GM18505 (cell line): Measurements from ENCODE around the gene CCDC88A.
"Not testable (repeated sequence)": the region's sequence is repeated elsewhere in the genome, so short reads cannot be mapped to it uniquely, and the experiment has no call there.

Experiments used
- ATAC-seq: cut with Tn5 transposase; IDR thresholded peaks from one replicate; pipeline ENCODE4 v1.9.1; 2021; ENCODE audit not compliant: unreplicated experiment
- POLR2A ChIP-seq: IDR thresholded peaks from 4 replicates; pipeline ENCODE4 v1.6.1; 2011; ENCODE audit warnings: borderline replicate concordance; ENCODE audit not compliant: insufficient read depth, insufficient read length; ENCODE audit errors: extremely low read depth

CCDC88A gene

DNA sequence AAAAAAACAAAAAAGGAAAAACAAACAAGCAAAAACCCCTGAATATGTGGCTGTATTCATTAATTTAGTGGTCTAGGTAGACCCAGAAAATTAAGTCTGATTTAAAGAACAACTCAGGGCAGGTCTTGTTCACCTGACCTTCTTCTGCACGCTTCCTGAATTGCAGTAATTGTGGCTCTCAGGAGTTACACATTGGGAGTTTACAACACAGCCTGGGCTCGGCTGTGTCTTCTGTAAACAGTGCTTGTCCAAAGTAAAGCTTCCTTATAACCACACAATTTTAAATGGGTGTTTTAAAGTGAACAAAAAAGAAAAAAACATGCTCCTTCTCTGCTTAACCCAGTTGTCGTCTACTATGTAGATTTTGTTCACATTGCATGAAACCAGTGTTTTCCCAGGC, 142.3 kb downstream of the CCDC88A start:
- TF ChIP-seq POLR2A: no peak
- no peak for ATAC-seq

DNA sequence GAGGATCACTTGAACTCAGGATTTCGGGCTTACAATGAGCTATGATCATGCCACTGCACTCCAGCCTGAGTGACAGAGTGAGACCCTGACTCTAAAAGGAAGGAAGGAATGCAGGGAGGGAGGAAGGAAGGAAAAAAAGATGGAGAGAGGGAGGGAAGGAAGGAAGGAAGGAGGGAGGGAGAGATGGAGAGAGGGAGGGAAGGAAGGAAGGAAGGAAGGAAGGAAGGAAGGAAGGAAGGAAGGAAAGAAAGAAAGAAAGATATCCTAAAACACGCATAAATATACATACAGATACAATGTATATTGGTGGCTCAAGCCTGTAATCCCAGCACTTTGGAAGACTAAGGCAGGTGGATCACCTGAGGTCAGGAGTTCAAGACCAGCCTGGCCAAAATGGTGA, 145.3 kb downstream of the CCDC88A start:
- not testable (repeated sequence) for ATAC-seq

DNA sequence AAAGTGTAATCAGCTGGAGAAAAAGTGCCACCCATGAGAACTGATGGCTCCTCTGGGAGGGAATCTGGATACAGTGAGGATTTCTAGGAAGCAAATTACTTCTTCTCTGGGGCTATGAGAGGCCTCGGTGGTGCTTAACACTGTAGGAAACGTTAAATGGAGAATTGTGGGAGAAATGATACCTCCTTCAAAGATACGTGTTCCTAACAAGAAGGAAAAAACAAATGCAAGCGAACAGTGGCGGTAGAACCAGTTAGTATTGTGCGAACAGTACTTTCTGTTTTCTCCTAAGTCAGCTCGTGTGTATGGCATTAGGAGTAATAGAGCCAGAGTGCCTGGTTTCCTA, 150.0 kb downstream of the CCDC88A start:
- ATAC-seq: no peak
- no peak for TF ChIP-seq POLR2A

DNA sequence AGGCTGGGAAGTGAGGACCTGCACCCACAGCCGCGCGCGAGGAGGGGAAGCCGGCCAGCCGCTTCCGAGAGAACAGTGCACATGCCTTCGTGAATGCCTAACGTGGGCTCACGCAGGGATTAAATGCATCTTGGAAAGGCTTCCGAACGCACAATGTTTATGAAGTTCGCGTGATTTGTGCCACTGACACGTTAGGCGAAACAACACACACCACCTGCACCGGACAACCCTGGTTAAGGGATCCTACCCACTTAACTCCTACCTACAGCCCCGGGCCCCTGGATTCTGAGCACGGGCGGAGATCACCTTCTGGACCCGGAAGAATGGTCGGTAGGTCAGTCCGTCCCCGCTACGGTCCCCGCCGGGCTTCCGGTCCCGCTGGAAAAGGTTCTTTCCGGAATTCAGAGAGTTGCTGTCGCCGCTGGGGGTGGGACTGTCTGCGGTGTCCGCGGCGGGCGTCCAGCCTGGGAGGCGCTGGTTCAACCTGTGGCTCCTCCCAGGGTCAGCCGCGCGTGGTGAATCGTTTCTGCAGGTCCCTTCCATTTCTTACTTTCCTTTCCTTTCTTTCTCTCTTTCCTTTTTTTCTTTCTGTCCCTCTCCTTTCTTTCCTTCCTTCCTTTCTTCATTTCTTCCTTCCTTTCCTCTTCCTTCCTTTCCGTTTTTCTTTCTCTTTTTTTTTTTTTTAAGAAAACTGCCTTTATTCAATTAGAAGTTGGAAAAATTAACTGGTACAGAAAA, 150.6 kb downstream of the CCDC88A start, which contains the start of gene MTIF2:
MTIF2 (minus strand) TSS at position 325 of the 738 bp plus-strand sequence. CDS start 5,373 bp downstream, outside the sequence.
- TF ChIP-seq POLR2A: peak; percentile 98
- ATAC-seq: peak; percentile 93

DNA sequence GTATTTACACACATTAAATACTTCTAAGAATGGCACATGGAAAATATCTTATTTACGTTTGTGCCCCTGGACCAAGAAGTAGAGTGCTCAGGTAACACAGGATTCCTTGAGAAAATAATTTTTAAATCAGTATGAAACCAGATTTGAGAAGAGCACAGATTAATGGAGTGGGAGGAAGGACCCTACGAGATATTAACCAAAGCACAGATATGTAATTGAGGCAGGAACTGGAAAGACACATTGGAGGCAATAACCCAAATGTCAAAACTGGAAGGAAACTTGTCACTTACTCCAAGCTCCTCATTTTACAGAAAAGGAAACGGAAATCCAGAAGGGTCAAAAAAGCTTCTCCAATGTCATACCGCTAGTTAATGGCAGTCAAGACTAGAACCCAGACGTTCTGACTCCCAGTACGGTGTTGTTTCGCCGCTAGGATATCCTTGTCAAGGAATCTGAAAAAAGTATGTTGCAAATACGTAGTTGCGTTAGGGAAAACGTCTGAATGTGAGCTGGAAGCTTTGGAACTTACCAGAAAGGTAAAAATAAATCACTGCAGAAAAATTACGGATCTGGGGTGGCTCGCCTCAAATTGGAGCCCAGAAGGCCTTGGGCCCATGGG, 151.3 kb downstream of the CCDC88A start:
- no peak for ATAC-seq
- TF ChIP-seq POLR2A: no peak

DNA sequence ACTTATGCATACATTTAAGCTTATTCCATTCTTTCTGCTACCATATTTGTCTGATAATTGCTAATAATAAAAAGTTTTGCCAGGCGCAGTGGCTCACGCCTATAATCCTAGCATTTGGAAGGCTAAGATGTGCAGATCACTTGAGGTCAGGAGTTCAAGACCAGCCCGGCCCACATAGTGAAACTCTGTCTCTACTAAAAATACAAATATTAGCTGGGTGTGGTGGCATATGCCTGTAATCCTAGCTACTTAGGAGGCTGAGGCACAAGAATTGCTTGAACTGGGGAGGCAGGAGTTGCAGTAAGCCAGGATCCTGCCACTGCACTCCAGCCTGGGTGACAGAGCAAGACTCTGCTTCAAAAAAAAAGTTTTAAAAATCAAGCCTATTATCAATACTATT, 160.1 kb downstream of the CCDC88A start:
- not testable (repeated sequence) for ATAC-seq

DNA sequence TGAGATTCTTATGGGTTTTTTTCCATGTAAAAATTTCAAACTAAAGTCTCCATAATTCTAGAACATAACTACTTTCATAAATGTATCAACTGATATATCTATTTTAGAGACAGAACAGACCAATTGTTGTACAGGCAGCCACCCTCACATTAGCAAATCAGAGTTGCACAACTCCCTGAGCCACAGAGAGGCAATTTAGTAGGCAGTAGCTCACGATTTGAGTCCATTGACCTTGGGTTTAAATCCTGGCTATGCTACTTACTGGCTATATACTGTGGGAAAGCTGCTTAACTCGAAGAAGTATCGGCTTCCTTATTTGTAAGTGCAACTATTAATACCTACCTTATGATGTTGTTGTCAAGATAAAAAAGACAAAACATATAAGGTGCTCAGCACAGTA, 166.8 kb downstream of the CCDC88A start:
- ATAC-seq: no peak
- no peak for TF ChIP-seq POLR2A

DNA sequence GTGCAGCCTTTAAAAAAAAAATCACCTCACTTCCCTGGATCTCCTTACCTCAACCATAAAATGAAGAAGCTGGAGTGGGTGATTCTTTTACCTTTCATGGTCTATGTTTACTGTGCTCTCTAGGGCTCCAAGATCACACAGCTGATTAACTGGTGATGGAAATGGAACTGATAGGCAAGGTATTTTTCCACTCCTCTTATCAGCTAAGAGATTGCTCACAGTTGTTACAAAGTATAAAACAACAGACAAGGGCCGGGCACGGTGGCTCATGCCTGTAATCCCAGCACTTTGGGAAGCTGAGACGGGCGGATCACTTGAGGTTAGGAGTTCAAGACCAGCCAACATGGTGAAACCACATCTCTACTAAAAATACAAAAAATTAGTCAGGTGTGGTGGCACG, 172.6 kb downstream of the CCDC88A start:
- no peak for ATAC-seq

DNA sequence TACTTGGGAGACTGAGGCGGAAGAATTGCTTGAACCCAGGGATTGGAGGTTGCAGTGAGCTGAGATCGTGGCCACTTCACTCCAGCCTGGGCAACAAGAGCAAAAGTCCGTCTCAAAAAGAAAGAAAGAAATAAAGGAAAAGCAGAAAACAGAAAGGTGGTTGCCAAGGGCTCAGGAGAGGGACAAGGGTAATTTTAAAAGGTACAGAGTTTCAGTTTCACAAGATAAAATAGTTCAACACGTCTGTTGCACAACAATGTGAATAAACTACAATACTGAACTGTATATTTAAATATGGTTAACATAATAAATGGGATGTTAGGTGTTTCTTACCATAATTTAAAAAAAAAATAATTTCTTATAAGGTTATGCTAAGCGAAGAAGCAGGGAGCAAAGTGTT, 174.2 kb downstream of the CCDC88A start:
- no peak for ATAC-seq
- no peak for TF ChIP-seq POLR2A

More for the DNA sequence above, 172.6 kb downstream of the CCDC88A start:
- no peak for TF ChIP-seq POLR2A

DNA sequence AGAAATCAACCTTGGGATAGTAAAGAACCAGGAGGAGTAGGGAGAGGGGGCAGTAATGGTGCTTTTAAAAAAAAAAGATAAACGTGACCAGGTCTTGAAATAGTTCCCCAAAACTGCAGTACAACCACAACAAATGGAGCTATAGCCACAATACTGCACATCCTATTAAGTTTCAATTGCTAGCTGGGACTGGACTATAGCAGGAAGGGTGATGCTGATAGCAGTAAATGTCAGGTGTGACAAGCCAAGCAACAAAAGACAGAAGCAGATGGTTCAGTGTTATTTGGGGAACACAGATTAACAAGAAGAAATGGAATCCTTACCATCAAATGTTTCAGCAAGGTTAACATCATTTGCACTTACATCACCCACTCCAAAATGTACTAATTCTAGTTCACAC, 177.0 kb downstream of the CCDC88A start:
- no peak for TF ChIP-seq POLR2A
- ATAC-seq: no peak

DNA sequence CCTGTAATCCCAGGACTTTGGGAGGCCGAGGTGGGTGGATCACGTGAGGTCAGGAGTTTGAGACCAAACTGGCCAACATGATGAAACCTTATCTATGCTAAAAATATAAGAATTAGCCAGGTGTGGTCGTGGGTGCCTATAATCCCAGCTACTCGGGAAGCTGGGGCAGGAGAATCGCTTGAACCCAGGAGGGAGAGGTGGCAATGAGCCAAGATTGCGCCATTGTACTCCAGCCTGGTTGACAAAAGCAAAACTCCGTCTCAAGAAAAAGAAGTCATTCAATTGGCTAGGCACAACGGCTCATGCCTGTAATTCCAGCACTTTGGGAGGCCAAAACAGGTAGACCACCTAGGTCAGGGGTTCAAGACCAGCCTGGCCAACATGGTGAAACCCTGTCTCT, 178.1 kb downstream of the CCDC88A start:
- ATAC-seq: not testable (repeated sequence)

DNA sequence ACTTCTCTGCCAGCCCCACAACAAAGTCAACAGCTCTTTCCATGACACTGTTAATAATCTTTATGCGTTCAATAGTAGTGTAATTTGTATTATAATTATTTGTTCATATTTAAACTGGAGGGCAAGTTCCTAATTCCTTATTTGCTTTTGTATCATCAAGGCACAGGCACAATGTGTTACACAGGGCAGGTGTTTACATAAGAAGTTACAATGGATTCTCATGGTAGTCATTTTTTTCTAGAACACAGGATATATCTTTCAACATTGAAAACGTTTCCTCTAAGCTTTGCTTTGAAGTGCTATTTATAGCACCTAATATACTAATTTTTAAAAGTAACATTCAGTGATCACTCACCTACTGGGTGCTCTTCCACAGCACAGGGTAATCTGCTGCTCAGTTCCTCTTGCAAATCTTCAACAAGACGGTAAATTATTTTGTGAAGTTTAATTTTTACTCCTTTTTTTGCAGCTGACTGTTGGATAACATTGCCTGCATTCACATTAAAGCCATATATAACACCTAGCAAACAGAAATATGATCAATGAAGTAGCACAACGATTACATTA, 179.9 kb downstream of the CCDC88A start:
- TF ChIP-seq POLR2A: no peak
- ATAC-seq: no peak
